Measurements from ENCODE around the gene CFAP44.
"Not testable (repeated sequence)": the region's sequence is repeated elsewhere in the genome, so short reads cannot be mapped to it uniquely, and the experiment has no call there.

Gene CFAP44

GRCh38 chr3:113441051-113441770 is at the start of gene CFAP44:
Gene CFAP44, minus strand, starts transcription at chr3:113441493. Its CDS starts 7,829 bp downstream, at chr3:113433664.
- no peak for DNase-seq (ENCODE audit: low spot score)

GRCh38 chr3:113485161-113485609 is 43.9 kb upstream of the CFAP44 start:
- DNase-seq (ENCODE audit: low spot score), result no peak

GRCh38 chr3:113468539-113468938 is 27.2 kb upstream of the CFAP44 start:
- DNase-seq (ENCODE audit: low spot score), result no peak

GRCh38 chr3:113461488-113461887 is 20.2 kb upstream of the CFAP44 start:
- no peak for DNase-seq (ENCODE audit: low spot score)

DNA sequence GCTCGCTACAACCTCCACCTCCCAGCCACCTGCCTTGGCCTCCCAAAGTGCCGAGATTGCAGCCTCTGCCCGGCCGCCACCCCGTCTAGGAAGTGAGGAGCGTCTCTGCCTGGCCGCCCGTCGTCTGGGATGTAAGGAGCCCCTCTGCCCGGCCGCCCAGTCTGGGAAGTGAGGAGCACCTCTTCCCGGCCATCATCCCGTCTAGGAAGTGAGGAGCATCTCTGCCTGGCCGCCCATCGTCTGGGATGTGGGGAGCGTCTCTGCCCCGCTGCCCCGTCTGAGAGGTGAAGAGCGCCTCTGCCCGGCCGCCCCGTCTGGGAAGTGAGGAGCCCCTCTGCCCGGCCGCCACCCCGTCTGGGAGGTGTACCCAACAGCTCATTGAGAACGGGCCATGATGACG is 17.3 kb upstream of the CFAP44 start:
- DNase-seq (ENCODE audit: low spot score), result not testable (repeated sequence)

GRCh38 chr3:113455446-113455845 is 14.2 kb upstream of the CFAP44 start:
- no peak for DNase-seq (ENCODE audit: low spot score)

GRCh38 chr3:113454630-113455029 is 13.3 kb upstream of the CFAP44 start:
- DNase-seq (ENCODE audit: low spot score), result no peak

- no peak for DNase-seq (ENCODE audit: low spot score)
Measured at GRCh38 chr3:113454057-113454456, 12.8 kb upstream of the CFAP44 start.

- DNase-seq (ENCODE audit: low spot score), result no peak
Measured at GRCh38 chr3:113450911-113451310, 9.6 kb upstream of the CFAP44 start.

DNA sequence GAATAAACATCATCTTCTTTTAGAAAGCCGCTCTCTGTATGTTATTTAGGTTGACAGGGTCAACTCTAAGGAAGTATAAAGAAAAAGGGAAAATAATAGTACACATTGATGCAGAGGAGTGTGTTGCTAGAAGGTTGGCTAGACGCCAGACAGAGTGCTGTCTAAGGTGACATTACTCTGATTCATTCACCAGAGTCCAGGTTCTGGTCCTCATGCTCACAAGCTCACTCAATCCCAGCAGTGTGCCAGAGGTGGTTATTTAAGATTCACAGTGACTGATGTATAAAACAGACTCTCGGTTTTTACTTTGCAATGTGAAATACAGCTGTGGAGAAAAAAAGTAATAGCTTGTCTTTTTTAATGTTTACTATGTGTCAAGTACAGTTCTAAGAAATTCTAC is 1.7 kb downstream of the CFAP44 start:
- no peak for DNase-seq (ENCODE audit: low spot score)

DNA sequence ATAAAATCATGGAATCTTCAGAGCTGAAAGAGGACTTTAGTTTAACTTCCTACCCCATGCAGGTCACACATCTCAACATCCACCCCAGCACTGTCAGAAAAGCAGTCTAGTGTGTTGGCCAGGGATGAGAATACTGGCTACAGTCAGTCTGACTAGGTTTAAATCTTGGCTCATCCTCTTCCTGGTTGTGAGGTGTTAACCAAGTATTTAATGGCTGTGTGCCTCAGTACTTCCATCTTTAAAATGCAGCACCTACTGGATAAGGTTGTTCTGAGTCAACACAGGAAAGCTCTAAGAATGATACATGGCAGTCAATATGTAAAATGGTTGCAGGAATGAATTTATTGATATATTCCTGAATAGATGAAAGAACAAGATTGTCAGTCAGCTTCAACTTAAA is 3.1 kb downstream of the CFAP44 start:
- DNase-seq (ENCODE audit: low spot score), result no peak

DNA sequence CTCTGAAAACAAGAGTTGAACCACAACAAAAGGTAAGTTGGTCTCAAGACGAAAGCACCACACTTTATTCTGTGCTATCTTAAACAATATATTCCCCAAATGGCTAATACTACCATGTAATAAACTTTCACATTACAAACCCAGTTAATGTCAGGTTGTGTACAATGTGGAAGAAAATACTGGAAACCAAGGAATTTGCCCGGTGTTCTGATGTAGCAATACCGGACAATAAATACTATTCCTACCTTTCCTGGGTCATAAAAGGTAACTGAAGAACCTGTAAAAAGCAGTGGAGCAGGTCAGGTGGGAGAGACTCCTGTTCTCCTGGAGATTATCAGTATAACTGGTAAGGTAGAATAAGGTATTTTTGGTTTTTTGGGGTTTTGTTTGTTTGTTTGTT is 3.9 kb downstream of the CFAP44 start:
- no peak for DNase-seq (ENCODE audit: low spot score)

DNA sequence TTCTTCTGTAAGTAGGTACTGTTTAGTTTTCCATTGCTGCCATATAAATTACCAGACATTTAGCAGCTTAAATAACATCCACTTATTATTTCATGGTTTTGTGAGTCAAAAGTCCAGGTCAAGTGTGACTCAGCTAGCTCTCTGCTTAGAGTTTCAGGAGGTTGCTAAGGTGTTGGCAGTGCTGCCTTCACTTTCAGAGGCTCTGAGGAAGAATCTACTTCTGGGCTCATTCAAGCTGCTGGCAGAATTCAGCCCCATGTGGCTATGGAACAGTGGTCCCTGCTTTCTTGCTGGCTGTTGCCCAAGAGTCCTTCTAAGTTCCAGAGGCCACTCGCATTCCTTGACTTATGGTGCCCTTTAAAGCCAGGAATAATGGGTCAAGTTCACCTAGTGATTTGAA is 4.5 kb downstream of the CFAP44 start:
- no peak for DNase-seq (ENCODE audit: low spot score)

GRCh38 chr3:113431811-113432210 is 9.5 kb downstream of the CFAP44 start:
- no peak for DNase-seq (ENCODE audit: low spot score)

- no peak for DNase-seq (ENCODE audit: low spot score)
Measured at GRCh38 chr3:113428581-113428980, 12.7 kb downstream of the CFAP44 start.

DNA sequence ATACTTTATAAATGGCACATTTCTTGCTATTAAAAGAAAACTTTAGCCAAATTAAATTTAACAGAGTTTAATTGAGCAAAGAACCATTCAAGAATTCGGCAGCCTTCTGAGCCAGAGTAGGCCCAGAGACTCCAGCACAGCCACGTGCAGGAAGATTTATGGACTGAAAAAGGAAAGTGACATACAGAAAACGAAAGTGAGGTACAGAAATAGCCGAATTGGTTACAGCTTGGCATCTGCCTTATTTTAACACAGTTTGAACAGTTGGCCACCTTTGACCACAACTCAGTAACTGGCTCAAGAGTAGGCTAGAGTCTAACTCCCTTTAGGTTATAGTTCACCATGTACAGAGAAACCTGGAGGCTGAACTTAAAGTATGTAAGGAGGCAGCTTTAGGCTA is 17.6 kb downstream of the CFAP44 start:
- no peak for DNase-seq (ENCODE audit: low spot score)

GRCh38 chr3:113421082-113421481 is 20.2 kb downstream of the CFAP44 start:
- no peak for DNase-seq (ENCODE audit: low spot score)

DNA sequence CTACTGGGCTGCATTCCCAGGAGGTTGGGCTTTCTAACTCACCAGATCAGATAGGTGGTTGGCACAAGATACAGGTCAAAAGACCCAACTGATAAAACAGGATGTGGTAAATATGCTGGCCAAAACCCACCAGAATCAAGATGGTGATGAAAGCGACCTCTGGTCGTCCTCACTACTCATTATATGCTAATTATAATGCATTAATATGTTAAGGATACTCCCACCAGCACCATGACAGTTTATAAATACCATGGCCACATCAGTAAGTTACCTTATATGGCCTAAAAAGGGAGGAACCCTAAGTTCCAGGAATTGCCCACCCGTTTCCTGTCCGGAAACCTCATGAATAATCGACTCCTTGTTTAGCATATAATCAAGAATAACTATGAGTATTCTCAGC is 31.6 kb downstream of the CFAP44 start:
- no peak for DNase-seq (ENCODE audit: low spot score)

- DNase-seq (ENCODE audit: low spot score), result no peak
Measured at GRCh38 chr3:113405180-113405579, 36.1 kb downstream of the CFAP44 start.

- no peak for DNase-seq (ENCODE audit: low spot score)
Measured at GRCh38 chr3:113404637-113405036, 36.7 kb downstream of the CFAP44 start.
